MM.1S (cell line): ENCODE measurements around the gene AHSG.

Experiments used
- DNase-seq: peaks from one replicate; pipeline ENCODE4 v3.0.0-alpha.2; 2015
- H2AFZ ChIP-seq: fragments of 300-600 bp; sonication (generic); 2 replicates; pipeline ENCODE4 v1.6.0; 2016; ENCODE audit warnings: antibody characterized with exemption, low read length
- H3F3A ChIP-seq: fragments of 300-600 bp; sonication (generic); 2 replicates; pipeline ENCODE4 v1.6.1; 2016; ENCODE audit warnings: mild to moderate bottlenecking, antibody characterized with exemption, low read length, moderate library complexity, mixed read lengths; ENCODE audit not compliant: insufficient read depth
- H3K27ac ChIP-seq: fragments of 300-600 bp; sonication (generic); 2 replicates; pipeline ENCODE4 v1.5.1; 2016; ENCODE audit warnings: mild to moderate bottlenecking, low read length
- H3K27me3 ChIP-seq: fragments of 300-600 bp; sonication (generic); replicated peaks from 2 replicates; pipeline ENCODE4 v1.6.0; 2016; ENCODE audit warnings: low read length; ENCODE audit not compliant: insufficient read depth
- H3K36me3 ChIP-seq: fragments of 300-600 bp; sonication (generic); replicated peaks from 2 replicates; pipeline ENCODE4 v1.6.1; 2016; ENCODE audit warnings: mild to moderate bottlenecking, low read length, mixed read lengths; ENCODE audit not compliant: insufficient read depth
- H3K4me1 ChIP-seq: fragments of 300-600 bp; sonication (generic); 2 replicates; pipeline ENCODE4 v1.6.1; 2016; ENCODE audit warnings: low read length, mixed read lengths
- H3K4me2 ChIP-seq: fragments of 300-600 bp; sonication (generic); 2 replicates; pipeline ENCODE4 v1.6.0; 2016; ENCODE audit warnings: low read depth, low read length
- H3K4me3 ChIP-seq: fragments of 300-600 bp; sonication (generic); 2 replicates; pipeline ENCODE4 v1.5.1; 2016; ENCODE audit warnings: low read length, mixed read lengths
- H3K79me2 ChIP-seq: fragments of 300-600 bp; sonication (generic); 2 replicates; pipeline ENCODE4 v1.6.1; 2016; ENCODE audit warnings: mixed run types, low read length, mixed read lengths
- H3K9ac ChIP-seq: fragments of 300-600 bp; sonication (generic); 2 replicates; pipeline ENCODE4 v1.6.1; 2016; ENCODE audit warnings: low read length, mixed read lengths
- H3K9me2 ChIP-seq: fragments of 300-600 bp; sonication (generic); replicated peaks from 2 replicates; pipeline ENCODE4 v1.6.1; 2016; ENCODE audit warnings: mild to moderate bottlenecking, low read length, mixed read lengths; ENCODE audit not compliant: insufficient read depth
- H3K9me3 ChIP-seq: fragments of 300-600 bp; sonication (generic); replicated peaks from 2 replicates; pipeline ENCODE4 v1.6.1; 2016; ENCODE audit warnings: mild to moderate bottlenecking, low read length, mixed read lengths; ENCODE audit not compliant: insufficient read depth
- H4K20me1 ChIP-seq: fragments of 300-600 bp; sonication (generic); 2 replicates; pipeline ENCODE4 v1.6.1; 2016; ENCODE audit warnings: mild to moderate bottlenecking, low read length, moderate library complexity, mixed read lengths; ENCODE audit not compliant: insufficient read depth
- EZH2 ChIP-seq: fragments of 300-600 bp; sonication (generic); optimal IDR thresholded peaks from 2 replicates; pipeline ENCODE3; 2017; ENCODE audit warnings: low read depth, mild to moderate bottlenecking, antibody characterized with exemption, low read length, mixed read lengths
- EZH2phosphoT487 ChIP-seq: fragments of 300-600 bp; sonication (generic); IDR thresholded peaks from 2 replicates; pipeline ENCODE4 v1.6.1; 2018; ENCODE audit warnings: antibody characterized with exemption, low read length
- TF ChIP-seq, protein P1 (sequence below): fragments of 300-600 bp; sonication (generic); IDR thresholded peaks from 2 replicates; pipeline ENCODE4 v1.5.1; 2016; ENCODE audit warnings: antibody characterized with exemption, low read length, mixed read lengths

AHSG gene, protein sequence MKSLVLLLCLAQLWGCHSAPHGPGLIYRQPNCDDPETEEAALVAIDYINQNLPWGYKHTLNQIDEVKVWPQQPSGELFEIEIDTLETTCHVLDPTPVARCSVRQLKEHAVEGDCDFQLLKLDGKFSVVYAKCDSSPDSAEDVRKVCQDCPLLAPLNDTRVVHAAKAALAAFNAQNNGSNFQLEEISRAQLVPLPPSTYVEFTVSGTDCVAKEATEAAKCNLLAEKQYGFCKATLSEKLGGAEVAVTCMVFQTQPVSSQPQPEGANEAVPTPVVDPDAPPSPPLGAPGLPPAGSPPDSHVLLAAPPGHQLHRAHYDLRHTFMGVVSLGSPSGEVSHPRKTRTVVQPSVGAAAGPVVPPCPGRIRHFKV

DNA sequence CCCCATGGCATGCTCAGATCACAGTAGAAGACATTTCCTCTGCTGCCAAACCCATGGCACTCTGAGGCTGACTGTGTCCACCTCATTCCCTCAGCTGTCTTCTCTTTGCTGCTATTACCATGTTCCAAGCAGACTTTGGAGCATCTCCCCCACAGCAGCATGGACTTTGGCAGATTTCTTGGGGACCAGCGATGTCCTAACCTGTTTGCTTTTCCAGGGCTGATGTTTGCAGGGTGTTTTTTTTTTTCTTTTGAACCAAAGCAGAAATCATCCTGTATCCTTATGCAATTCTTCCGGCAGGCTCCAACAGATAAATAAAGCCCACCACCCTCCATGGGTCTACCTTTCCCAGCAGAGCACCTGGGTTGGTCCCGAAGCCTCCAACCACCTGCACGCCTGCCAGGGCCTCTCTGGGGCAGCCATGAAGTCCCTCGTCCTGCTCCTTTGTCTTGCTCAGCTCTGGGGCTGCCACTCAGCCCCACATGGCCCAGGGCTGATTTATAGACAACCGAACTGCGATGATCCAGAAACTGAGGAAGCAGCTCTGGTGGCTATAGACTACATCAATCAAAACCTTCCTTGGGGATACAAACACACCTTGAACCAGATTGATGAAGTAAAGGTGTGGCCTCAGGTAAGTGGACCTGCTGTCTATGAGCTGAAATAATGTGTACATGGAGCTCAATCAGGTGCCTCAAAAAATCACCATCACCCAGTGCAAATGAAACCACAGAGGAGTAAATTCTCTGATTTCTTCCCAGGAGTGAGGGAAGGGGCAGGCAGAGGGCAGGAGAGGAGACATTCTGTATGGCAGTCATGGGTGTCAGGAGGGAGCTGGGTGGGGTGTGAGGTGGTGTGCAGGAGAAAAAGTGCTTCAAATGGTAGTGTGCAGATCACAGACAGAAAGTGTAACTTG, at the start of gene AHSG:
Gene AHSG (plus strand): TSS at position 340 of the 916 bp plus-strand sequence. CDS start 82 bp downstream, at position 422.
- no peaks in the 10 kb centered on the region for H3K79me2 ChIP-seq
- H3K9me3 ChIP-seq, result no peaks in the 10 kb centered on the region
- no peak within 1 kb of the TSS for H3K27ac ChIP-seq
- no peak within 1 kb of the TSS for H3K4me2 ChIP-seq
- peaks cover 31% of the 10 kb centered on the region for H3F3A ChIP-seq
- TF ChIP-seq EZH2 (no peak), EZH2phosphoT487 (no peak)
- TF ChIP-seq, protein P1, sequence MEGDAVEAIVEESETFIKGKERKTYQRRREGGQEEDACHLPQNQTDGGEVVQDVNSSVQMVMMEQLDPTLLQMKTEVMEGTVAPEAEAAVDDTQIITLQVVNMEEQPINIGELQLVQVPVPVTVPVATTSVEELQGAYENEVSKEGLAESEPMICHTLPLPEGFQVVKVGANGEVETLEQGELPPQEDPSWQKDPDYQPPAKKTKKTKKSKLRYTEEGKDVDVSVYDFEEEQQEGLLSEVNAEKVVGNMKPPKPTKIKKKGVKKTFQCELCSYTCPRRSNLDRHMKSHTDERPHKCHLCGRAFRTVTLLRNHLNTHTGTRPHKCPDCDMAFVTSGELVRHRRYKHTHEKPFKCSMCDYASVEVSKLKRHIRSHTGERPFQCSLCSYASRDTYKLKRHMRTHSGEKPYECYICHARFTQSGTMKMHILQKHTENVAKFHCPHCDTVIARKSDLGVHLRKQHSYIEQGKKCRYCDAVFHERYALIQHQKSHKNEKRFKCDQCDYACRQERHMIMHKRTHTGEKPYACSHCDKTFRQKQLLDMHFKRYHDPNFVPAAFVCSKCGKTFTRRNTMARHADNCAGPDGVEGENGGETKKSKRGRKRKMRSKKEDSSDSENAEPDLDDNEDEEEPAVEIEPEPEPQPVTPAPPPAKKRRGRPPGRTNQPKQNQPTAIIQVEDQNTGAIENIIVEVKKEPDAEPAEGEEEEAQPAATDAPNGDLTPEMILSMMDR, result no peak
- peaks cover 42% of the 10 kb centered on the region for H3K4me1 ChIP-seq
- no peak within 1 kb of the TSS for H3K9ac ChIP-seq
- no peaks in the 10 kb centered on the region for H3K9me2 ChIP-seq
- no peak for DNase-seq
- H4K20me1 ChIP-seq, result no peaks in the 10 kb centered on the region
- H3K36me3 ChIP-seq, result no peaks in the 10 kb centered on the region
- H3K4me3 ChIP-seq, result no peak within 1 kb of the TSS
- peak within 1 kb of the TSS; percentile 81; the same call in 1 of the 2 replicates for H2AFZ ChIP-seq
- peaks cover 8% of the 10 kb centered on the region for H3K27me3 ChIP-seq

DNA sequence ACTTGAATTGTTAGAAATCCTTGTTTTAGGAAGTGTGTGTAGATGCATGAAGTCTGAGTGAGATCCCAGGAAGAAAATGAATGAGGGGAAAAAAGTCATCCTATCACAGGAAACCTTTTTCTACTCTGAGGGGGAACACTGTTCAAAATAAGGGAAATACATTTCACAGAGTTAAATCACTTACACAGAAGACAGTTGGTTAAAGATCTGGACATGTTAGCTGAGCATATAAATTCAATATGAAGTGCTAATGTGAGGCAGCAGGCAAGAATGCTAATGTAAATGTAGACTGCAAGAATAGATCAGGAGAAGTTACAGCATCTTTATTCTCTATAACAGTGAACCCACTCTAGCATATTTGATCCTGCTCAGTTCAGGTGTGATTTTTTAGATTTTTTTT, 48.3 kb upstream of the AHSG start:
- Histone ChIP-seq H3K27me3 (no peaks in the 10 kb centered on the region), H3K36me3 (no peaks in the 10 kb centered on the region), H3K9ac (no peak overlapping the region), H3K79me2 (peaks cover 26% of the 10 kb centered on the region), H3K9me2 (no peaks in the 10 kb centered on the region), H3K4me1 (peaks cover 13% of the 10 kb centered on the region; the same call in 1 of the 2 replicates), H3K27ac (no peak overlapping the region), H2AFZ (no peak overlapping the region), H3K4me3 (no peak overlapping the region), H3K4me2 (no peak overlapping the region), H4K20me1 (no peaks in the 10 kb centered on the region), H3K9me3 (no peaks in the 10 kb centered on the region), H3F3A (peaks cover 19% of the 10 kb centered on the region)
- no peak for TF ChIP-seq EZH2phosphoT487
- TF ChIP-seq, protein P1, result no peak
- no peak for TF ChIP-seq EZH2
- no peak for DNase-seq

DNA sequence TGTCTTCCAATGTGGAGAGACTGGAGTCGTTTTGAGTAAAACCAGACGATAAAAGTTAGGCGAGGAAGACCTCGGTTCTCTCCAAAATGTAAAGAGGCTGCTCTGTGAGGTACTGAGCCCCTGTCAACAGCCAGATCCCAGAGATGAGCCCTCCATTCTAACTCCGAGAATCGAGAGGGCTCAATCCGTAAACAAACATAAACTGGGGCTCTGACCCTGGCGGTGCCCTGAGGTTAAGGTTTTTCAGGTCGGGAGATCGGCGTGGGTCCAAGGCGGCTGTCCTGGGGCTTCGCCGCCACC, 46.1 kb upstream of the AHSG start:
- H3K4me2 ChIP-seq, result peak overlapping the region; percentile 65
- H3K4me1 ChIP-seq, result peaks cover 9% of the 10 kb centered on the region
- H3K4me3 ChIP-seq, result peak overlapping the region; percentile 84
- H3K9me3 ChIP-seq, result no peaks in the 10 kb centered on the region
- H2AFZ ChIP-seq, result peak overlapping the region; percentile 87
- no peaks in the 10 kb centered on the region for H3K9me2 ChIP-seq
- TF ChIP-seq EZH2phosphoT487, result no peak
- TF ChIP-seq EZH2, result no peak
- TF ChIP-seq, protein P1, result no peak
- H3F3A ChIP-seq, result peaks cover 28% of the 10 kb centered on the region
- H3K79me2 ChIP-seq, result peaks cover 42% of the 10 kb centered on the region
- no peaks in the 10 kb centered on the region for H3K27me3 ChIP-seq
- no peak for DNase-seq
- no peaks in the 10 kb centered on the region for H4K20me1 ChIP-seq
- peak overlapping the region; percentile 87 for H3K9ac ChIP-seq
- H3K27ac ChIP-seq, result peak overlapping the region; percentile 81
- H3K36me3 ChIP-seq, result no peaks in the 10 kb centered on the region
